ENCODE data around the gene SLITRK2.

SLITRK2 gene, protein sequence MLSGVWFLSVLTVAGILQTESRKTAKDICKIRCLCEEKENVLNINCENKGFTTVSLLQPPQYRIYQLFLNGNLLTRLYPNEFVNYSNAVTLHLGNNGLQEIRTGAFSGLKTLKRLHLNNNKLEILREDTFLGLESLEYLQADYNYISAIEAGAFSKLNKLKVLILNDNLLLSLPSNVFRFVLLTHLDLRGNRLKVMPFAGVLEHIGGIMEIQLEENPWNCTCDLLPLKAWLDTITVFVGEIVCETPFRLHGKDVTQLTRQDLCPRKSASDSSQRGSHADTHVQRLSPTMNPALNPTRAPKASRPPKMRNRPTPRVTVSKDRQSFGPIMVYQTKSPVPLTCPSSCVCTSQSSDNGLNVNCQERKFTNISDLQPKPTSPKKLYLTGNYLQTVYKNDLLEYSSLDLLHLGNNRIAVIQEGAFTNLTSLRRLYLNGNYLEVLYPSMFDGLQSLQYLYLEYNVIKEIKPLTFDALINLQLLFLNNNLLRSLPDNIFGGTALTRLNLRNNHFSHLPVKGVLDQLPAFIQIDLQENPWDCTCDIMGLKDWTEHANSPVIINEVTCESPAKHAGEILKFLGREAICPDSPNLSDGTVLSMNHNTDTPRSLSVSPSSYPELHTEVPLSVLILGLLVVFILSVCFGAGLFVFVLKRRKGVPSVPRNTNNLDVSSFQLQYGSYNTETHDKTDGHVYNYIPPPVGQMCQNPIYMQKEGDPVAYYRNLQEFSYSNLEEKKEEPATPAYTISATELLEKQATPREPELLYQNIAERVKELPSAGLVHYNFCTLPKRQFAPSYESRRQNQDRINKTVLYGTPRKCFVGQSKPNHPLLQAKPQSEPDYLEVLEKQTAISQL

DNA sequence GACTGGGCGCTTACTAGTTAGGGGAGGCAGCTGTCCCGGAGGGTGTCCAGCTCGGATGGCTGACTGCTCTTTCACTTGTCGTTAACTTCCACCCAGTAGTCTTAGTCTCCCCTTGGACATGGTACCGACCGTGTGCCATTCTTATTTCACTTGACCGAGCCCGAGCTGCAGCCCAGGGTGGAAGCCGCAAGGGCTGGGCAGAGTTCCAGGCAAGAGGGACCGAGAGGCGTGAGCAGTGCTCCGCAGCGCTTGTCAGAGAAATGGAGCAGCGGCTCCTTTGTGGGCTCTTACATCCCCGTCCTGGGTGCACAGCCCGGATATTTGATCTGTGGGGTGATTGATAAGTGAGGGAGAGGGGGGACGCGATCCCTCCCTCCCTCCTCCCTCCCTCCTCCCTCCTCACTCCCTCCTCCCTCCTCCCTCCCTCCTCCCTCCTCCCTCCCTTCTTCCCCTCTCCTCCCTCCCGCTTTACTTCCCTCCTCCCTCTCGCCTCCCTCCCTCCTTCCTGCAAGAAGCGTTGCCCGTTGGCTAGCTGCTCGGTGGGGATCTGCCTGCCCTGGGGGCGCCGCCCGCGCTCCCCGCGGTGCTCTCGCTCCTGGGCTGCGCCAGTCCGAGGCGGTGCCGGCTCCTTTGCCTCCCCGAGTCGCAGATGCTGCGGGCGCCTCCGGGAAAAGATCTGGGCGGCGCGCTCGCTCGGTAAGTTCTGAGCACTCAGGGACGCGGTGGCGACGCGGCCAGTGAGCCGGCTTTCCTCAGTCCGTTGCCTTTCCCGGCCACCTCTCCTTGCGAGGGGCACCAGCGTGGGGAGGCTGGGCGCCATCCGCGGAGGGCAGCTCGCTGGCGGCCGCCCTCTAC lies at the start of gene SLITRK2:
Gene SLITRK2, plus strand, starts transcription at position 499 of the 855 bp plus-strand sequence. CDS start 4,597 bp downstream, outside the sequence.
- in situ Hi-C loops (cut with MboI; ENCODE audit: low sequenced_read_pairs): no loop called here

DNA sequence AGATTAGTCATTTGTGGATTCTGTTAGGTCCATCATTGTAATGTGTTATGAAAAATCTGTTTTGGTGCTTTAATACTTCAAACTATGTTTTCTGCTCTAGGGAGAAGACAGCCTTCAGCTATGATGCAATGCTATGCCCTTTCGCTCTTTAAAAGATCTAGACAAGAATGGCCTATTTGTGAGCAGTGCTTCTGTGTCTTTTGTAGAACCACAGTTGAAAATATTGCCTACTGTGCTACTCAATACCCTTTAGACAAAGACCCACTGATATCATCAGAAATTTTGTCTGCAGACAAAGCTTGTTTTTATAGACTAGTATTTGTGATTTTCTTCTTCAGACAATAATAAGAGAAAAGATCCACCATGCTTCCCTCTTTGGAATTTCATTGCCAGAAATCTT lies 44.6 kb upstream of the SLITRK2 start:
- in situ Hi-C loops (cut with MboI; ENCODE audit: low sequenced_read_pairs): no loop called here

DNA sequence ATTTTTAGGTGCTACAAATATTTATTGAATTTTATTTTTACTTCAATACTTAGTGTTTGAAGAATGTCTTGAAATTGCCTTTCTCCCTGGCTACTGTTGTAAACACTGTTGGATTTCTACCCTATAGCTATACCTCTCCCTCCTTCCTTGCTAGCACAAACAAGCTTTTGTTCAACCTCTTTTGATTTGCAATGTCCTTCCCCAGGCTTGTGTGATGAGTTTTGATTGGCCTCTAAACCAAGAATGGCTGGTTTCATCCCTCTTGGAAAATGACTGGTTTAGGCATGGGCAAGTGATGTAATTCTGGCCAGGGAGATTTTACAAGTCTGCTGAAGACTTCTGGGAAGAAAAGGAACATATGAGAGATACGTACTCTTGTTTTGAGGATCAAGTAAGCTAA lies 25.3 kb upstream of the SLITRK2 start:
- in situ Hi-C loops (cut with MboI; ENCODE audit: low sequenced_read_pairs): no loop called here

GRCh38 chrX:145803508-145803907 lies 14.1 kb upstream of the SLITRK2 start:
- in situ Hi-C loops (cut with MboI; ENCODE audit: low sequenced_read_pairs): no loop called here

- in situ Hi-C loops (cut with MboI; ENCODE audit: low sequenced_read_pairs): no loop called here
These were observed 4.5 kb upstream of the SLITRK2 start for GRCh38 chrX:145813081-145813480.

GRCh38 chrX:145816601-145817315 lies 871 bp upstream of the SLITRK2 start:
- in situ Hi-C loops (cut with MboI; ENCODE audit: low sequenced_read_pairs): no loop called here

DNA sequence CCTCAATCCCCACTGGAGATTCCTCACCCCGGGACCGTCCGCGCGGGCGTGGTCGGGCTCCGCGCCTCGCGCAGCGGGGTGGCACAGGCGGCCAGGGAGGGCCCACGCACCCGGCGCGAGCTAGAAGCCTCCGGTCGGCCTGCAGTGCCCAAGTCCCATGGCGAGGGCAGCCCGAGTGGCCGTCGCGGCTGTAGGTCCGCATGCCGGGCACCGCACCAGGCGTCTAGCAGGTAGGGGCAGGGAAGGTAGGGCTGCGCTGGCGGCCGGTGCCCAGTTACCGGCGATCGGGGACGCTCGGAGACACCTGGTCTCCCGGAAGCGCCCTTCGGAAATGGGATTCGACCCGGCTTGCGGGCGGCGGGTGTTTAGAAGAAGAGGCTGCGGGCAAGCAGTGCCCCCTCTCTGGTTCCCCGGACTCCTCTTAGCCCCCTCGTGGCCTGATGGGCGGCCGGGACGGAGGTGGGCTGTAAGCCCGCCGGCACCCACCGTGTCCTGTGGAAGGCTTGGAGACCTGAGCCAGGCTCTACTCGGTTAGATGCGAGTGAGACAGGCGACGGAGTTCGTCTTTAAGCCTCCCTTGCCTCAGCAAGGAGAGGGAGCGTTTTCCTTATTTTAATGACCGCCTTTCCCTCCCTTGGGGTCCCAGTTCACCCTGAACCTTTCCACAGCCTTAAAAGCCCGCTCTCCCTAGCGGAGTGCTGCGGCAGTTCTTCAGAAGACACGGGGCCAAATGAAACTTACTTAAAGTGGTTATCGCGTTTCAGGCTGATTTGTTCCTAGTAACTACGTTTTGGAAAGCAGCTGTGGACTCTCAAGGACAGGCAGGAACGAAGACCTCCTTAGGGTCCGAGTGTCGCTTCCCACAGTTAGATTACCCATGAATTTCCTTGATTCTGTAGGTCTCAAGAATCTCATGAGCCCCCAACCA lies 821 bp downstream of the SLITRK2 start:
- in situ Hi-C loops (cut with MboI; ENCODE audit: low sequenced_read_pairs): no loop called here

DNA sequence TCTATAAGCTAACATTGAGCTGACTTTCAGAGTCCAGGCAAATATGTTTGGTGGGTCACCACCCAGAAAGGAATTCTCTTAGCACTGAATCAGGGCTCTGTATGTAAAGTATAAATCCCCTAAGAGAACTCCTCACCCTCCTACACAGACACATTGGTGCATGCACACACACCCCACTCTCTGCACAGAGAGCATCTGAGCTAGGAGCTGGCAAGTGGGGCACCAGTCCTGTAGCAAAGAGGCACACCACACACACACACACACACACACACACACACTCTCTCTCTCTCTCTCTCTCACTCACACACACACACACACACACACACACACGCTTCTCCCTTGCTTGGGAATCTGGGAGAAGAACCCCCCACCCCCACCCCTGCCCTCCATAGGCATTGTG lies 3.2 kb downstream of the SLITRK2 start:
- in situ Hi-C loops (cut with MboI; ENCODE audit: low sequenced_read_pairs): no loop called here

- in situ Hi-C loops (cut with MboI; ENCODE audit: low sequenced_read_pairs): no loop called here
These were observed 3.8 kb downstream of the SLITRK2 start for GRCh38 chrX:145821291-145821897.

GRCh38 chrX:145821898-145822571 lies 4.4 kb downstream of the SLITRK2 start:
- in situ Hi-C loops (cut with MboI; ENCODE audit: low sequenced_read_pairs): no loop called here

DNA sequence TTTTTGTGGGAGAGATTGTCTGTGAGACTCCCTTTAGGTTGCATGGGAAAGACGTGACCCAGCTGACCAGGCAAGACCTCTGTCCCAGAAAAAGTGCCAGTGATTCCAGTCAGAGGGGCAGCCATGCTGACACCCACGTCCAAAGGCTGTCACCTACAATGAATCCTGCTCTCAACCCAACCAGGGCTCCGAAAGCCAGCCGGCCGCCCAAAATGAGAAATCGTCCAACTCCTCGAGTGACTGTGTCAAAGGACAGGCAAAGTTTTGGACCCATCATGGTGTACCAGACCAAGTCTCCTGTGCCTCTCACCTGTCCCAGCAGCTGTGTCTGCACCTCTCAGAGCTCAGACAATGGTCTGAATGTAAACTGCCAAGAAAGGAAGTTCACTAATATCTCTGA lies 5.5 kb downstream of the SLITRK2 start:
- in situ Hi-C loops (cut with MboI; ENCODE audit: low sequenced_read_pairs): no loop called here

DNA sequence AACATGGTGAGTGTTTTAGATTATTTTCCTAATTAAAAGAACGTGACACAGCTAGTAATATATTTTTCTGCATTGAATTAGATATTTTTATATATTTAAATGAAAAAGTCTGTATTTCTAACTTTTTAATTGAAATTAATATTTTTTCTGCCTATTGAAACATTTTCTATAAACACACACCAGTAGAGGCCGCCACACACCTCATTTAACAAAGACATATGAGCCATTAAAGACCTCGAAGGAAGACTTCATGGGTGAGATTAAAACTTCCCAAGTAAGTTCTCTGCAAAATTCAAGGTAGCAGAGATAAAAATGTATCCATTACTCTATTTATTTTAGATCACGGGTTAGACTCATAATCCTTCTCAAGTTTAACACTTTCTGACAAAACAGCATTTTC lies 8.3 kb downstream of the SLITRK2 start:
- in situ Hi-C loops (cut with MboI; ENCODE audit: low sequenced_read_pairs): no loop called here

DNA sequence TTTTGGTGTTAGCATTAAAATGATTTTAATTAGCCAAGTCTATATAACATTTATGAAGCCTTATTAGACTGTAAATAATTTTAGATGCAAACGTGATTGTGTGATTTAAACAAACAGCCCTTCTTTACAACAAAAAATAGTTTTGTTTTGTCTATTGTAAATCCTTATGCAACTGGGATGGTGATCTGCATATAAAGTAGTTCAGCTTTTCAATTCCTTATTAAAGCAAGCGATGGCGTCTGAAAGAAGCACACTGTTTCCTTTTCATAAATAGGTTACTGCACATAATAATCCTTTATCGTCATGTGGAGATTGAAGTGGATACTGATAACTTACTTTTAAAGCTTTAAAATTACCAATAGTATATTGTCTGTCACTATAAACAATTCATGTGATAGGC lies 8.8 kb downstream of the SLITRK2 start:
- in situ Hi-C loops (cut with MboI; ENCODE audit: low sequenced_read_pairs): no loop called here

DNA sequence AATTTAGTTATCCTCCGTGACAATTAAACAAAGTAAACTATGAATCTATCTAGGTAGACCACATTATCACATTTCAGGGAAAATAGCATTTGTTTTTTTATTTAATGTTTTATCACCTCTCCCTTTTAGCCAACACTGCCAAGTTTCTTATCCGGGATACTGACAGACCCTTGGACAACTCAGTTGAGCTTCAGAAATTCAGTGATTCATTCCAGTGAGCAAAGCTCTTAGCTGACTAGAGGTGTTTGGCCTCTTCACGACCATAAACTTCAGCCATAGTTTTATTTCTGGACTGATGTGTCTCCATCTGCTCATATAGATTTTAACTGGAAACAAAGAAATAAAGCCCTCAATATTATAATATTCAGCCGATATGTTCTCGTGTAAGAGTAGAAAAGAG lies 15.2 kb downstream of the SLITRK2 start:
- in situ Hi-C loops (cut with MboI; ENCODE audit: low sequenced_read_pairs): no loop called here

DNA sequence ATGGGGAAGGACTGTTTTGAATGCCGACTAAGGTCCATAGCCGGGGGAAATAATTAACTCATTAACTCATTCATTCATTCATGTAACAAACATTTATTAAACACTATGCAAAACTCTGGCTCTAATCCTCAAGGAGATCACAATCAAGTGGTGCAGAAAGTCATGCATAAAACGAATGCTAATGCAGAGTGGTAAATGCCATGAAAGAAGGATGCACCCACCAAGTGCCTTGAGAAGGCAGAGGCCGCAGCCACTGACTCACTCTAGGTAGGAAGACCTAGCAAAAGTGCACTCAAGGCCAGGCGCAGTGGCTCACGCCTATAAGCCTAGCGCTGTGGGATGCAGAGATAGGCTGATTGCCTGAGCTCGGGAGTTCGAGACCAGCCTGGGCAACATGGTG lies 22.9 kb downstream of the SLITRK2 start:
- in situ Hi-C loops (cut with MboI; ENCODE audit: low sequenced_read_pairs): no loop called here

DNA sequence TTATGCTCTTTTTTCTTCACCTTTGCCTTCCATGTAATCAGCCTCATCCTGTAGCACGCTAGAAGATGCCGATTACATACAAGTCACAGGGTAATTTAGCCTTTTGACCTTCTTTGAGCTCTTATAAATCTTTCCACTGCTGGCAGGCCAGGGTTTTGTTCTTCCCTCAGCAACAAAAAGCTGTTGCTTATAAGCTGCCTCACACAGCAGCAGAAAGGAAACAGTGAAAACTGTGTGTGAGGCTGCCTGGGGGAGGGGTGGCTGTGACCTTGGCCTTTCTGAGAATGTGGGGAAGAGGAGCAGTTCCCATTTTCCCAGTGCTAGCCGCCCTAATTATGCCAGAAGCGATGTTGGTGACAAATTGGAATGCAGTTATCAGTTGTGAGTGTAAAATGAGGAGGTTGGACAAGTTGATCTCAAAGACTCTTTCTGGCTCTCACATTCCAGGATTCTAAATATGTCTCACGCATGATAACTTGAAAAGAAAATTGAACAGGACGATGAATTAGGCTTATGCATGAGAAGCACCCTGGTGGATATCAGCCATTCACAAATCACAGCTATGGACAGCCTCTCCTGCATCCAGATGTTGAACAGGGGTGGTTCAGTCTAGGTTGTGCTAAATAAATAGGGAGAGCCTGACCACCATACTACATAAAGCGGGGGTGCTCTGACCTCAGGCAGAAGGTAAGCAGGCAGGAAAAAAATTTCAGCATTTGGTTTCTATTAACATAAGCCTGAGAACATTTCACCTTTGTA lies 25.7 kb downstream of the SLITRK2 start:
- in situ Hi-C loops (cut with MboI; ENCODE audit: low sequenced_read_pairs): no loop called here

DNA sequence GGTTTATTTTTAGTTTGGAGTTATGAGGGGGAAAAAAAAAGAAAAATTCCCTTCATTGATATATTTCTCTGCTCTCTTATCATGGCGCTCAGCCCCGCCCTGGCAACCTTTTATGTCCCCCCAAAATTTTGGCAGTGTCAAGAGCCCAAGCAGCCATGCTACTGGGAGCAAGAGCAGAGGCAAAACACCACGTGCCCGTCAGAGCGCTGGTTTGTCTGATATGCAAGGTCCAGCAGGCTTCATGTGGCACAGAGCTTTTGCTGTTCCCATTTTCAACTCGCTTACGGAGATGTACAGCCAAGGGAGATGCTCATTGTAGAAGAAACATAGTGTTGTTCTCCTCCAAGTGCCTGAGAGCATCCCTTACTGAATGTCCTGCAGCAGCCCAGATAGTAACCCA lies 27.3 kb downstream of the SLITRK2 start:
- in situ Hi-C loops (cut with MboI; ENCODE audit: low sequenced_read_pairs): no loop called here

GRCh38 chrX:145848448-145848847 lies 30.8 kb downstream of the SLITRK2 start:
- in situ Hi-C loops (cut with MboI; ENCODE audit: low sequenced_read_pairs): no loop called here
